Nucleus accumbens (tissue), 56 donors: ENCODE results near the gene LMNB1.
A peak's percentile ranks its signal among the peaks of the same experiment; 100 is the strongest.
"Not testable (repeated sequence)": the region's sequence is repeated elsewhere in the genome, so short reads cannot be mapped to it uniquely, and the experiment has no call there.

Experiments used
- DNase-seq, 56 donors: peaks; one replicate each; lab custom pipeline; 2025; lab: John Stamatoyannopoulos, UW

The LMNB1 gene

GRCh38 chr5:126852841-126853271 lies 75.9 kb downstream of the LMNB1 start:
- DNase-seq = no peak

GRCh38 chr5:126853541-126854307 lies 76.8 kb downstream of the LMNB1 start:
- not testable (repeated sequence) for DNase-seq

- no peak for DNase-seq
Measured at GRCh38 chr5:126854526-126855110, 77.7 kb downstream of the LMNB1 start.

GRCh38 chr5:126855266-126855665 lies 78.3 kb downstream of the LMNB1 start:
- DNase-seq = no peak

GRCh38 chr5:126857472-126858410 lies 80.8 kb downstream of the LMNB1 start:
- DNase-seq = peak in 1 of 56 donors; percentile 29

GRCh38 chr5:126858441-126858840 lies 81.5 kb downstream of the LMNB1 start:
- no peak for DNase-seq

GRCh38 chr5:126863402-126863801 lies 86.5 kb downstream of the LMNB1 start:
- DNase-seq = no peak

- DNase-seq = no peak
Measured at GRCh38 chr5:126864042-126864688, 87.2 kb downstream of the LMNB1 start.

GRCh38 chr5:126865299-126865698 lies 88.4 kb downstream of the LMNB1 start:
- no peak for DNase-seq

- DNase-seq = no peak
Measured at GRCh38 chr5:126866851-126867636, 90.1 kb downstream of the LMNB1 start.

- DNase-seq = no peak
Measured at GRCh38 chr5:126868338-126869004, 91.5 kb downstream of the LMNB1 start.

GRCh38 chr5:126869005-126869451 lies 92.1 kb downstream of the LMNB1 start:
- peak in 14 of 56 donors; percentile 11 to 58 (median 24) for DNase-seq

- no peak for DNase-seq
Measured at GRCh38 chr5:126871441-126871840, 94.5 kb downstream of the LMNB1 start.

GRCh38 chr5:126872561-126873354 lies 95.8 kb downstream of the LMNB1 start:
- DNase-seq = no peak

- DNase-seq = no peak
Measured at GRCh38 chr5:126875303-126875785, 98.4 kb downstream of the LMNB1 start.

- no peak for DNase-seq
Measured at GRCh38 chr5:126877602-126878001, 100.7 kb downstream of the LMNB1 start.

GRCh38 chr5:126878085-126878484 lies 101.1 kb downstream of the LMNB1 start:
- no peak for DNase-seq

GRCh38 chr5:126878634-126879033 lies 101.7 kb downstream of the LMNB1 start:
- DNase-seq = no peak
